Limb (tissue), 2 donors: Measurements from ENCODE around the gene BCKDK.
"Not testable (repeated sequence)": the region's sequence is repeated elsewhere in the genome, so short reads cannot be mapped to it uniquely, and the experiment has no call there.

Experiments used
- DNase-seq, 2 donors: peaks; one replicate each; pipeline ENCODE4 v3.0.0-alpha.2; 2016; ENCODE audit errors: extremely low spot score in 2 of 2

The BCKDK gene

DNA sequence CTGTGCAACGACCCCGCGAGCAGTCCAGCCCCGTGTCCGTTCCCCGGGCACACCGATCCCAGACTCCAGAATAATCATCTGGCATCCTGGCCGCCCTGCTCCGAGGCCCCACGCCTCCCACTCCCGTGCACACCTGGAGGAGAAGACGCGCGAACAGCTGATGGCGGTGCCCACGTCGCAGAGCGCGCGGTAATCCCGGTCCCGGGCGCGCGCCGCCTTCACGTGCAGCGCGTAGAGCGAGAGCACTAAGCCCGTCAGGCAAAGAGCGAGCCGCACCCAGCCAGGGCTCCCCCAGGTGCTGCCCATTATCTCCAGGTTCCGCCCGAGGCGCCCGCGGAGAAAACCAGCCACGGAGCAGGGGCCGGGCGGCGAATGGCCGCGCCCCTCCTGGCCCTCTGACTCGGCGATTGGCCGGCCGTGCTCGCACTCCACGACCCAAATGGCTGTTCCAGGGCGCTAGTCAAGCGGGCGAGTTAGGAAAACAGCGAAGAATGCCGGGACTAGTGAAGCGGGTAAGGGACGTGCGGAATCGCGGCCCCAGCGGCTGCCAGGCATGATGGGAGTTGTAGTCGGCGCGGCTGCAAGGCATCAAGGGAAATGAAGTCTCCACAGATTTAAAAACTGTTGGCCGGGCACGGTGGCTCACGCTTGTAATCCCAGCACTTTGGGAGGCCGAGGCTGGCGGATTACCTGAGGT lies 13.6 kb upstream of the BCKDK start, which contains the start of gene VKORC1:
Gene VKORC1, minus strand, starts transcription at position 374 of the 697 bp plus-strand sequence. Its CDS starts 68 bp downstream, at position 306.
- peak; percentile 90 to 92 for DNase-seq

DNA sequence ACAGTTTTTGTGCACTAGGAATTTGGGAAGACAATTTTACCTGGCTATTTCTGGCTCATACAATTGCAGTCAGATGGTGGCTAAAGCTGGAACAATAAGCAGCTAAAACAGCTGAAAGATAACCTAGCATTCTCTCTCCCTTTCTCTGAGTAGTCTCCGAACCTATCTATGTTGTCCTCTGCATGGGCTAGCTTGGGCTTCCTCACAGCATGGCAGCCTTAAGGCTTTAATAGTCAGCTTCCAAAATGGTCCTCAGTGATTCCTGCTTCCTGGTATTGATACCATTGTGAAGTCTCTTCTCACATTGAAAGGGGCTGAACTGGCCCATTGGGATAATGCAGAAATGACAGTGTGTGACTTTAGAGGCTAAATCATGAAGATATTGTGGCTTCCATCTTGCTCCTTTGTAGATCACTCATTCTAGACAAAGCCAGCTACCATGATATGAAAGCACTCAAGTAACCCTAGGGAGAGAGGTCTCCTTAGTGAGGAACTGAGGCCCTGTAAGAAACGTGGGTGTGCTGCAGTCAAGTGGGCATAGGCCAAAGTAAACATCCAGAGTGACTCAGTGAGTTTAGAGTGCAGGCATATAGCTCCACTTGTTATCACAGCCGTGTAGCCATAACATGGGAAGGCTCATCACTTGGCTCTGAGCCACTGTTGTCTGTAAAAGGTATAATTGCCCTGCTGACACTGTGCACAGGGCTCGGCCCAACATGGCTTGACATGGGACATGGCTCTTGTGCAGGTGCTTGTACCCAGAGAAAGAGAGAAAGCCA lies 8.1 kb upstream of the BCKDK start:
- no peak for DNase-seq

DNA sequence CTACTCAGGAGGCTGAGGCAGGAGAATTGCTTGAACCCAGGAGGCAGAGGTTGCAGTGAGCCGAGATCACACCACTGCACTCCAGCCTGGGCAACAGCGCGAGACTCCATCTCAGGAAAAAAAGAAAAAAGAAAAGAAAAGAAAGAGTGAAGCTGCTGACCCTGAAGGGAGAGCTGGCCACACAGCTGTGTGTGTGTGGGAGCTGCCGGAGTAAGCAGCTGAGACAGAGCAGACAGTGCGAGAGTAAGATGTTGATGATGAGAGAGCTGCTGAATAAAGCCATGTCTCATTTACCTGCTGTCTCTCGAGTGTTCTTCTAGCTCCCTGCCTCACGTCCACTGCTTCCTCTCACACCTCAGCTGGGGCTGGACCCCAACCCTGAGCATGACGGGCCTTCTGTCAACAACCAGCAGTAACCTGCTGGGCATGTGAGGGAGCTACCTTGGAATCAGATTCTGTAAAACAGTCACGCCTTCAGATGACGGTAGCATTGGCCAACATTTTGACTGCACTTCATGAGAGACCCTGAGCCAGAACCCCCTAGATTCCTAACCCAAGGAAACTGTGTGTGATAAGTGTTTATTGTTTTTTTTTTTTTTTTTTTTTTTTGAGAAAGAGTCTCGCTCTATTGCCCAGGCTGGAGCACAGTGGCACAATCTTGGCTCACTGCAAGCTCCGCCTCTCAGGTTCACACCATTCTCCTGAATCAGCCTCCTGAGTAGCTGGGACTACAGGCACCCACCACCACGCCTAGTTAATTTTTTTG lies 7.1 kb upstream of the BCKDK start:
- DNase-seq = not testable (repeated sequence)

DNA sequence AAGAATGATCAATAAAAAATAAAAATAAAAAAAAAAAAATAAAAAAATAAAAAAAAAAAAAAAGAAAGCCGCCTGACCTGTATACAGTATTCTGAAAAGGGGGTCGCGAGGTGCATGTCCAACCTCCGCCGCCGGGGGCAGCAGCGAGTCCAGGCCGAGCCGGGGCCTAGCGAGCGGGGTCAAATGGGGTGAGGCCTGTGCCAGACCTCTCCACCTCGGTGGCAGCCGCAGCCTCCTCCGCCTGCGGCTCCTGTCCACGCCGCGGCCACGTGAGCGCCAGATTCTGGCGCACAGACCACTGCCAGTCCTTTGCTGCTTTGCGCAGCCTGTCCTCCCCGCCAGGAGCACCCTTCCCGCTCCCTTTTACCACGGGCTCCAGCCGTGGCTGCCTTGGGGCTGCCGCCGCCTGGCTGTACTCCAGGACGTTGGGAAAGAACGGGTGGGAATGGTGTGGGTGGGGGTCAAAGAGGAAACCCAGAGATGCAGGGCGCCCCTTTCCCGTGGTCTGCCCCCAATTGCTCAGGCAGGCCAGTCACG lies 2.4 kb upstream of the BCKDK start:
- DNase-seq = peak; percentile 36 to 86

DNA sequence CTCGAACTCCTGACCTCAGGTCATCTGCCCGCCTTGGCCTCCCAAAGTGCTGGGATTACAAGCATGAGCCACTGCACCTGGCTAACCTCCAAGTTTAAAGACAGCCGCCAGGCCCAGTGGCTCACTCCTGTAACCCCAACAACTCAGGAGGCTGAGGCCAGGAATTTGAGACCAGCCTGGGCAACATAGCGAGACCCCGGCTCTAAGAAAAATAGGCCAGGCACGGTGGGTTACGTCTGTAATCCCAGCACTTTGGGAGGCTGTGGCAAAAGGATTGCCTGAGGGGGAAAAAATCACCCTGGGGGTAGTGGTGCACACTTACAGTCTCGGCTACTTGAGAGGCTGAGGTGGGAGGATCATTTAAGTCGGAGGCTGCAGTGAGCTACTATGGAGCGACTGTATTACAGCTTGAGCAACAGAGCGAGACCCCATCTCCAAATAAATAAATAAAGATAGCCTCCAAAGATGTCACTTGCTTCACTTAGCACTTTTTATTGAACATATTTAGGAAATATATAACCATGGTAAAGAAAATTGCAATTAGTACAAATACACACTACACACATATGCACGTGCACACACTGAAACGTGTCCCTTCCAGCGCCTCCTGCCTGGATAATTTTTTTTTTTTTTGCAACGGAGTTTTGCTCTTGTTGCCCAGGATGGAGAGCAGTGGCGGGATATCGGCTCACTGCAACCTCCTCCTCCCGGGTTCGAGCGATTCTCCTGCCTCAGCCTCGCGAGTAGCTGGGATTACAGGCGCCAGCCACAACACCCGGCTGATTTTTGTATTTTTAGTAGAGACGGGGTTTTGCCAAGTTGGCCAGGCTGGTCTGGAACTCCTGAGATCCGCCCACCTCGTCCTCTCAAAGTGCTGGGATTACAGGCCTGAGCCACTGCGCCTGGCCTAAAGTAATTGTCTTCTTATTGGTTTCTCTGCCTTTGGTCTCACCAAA lies 1.4 kb upstream of the BCKDK start:
- DNase-seq = no peak

DNA sequence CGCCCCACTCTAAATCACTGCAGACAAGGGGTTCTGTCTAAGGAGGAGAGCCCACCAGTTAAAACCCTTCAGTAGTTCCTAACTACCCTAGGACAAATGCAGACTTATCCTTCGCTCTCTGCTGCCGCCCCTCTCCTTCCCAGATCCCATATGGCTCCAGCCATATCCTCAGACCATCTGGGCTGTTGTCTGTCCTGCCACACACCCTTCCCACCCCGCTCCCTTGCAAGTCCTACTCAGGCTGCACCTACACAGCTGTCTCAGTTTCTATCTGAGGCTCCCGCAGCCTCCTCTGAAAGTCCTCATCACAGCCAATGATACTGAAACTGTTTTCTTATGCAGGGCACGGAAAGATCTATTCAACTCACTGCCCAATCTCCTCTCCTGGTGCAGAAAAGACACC lies 720 bp upstream of the BCKDK start:
- no peak for DNase-seq

DNA sequence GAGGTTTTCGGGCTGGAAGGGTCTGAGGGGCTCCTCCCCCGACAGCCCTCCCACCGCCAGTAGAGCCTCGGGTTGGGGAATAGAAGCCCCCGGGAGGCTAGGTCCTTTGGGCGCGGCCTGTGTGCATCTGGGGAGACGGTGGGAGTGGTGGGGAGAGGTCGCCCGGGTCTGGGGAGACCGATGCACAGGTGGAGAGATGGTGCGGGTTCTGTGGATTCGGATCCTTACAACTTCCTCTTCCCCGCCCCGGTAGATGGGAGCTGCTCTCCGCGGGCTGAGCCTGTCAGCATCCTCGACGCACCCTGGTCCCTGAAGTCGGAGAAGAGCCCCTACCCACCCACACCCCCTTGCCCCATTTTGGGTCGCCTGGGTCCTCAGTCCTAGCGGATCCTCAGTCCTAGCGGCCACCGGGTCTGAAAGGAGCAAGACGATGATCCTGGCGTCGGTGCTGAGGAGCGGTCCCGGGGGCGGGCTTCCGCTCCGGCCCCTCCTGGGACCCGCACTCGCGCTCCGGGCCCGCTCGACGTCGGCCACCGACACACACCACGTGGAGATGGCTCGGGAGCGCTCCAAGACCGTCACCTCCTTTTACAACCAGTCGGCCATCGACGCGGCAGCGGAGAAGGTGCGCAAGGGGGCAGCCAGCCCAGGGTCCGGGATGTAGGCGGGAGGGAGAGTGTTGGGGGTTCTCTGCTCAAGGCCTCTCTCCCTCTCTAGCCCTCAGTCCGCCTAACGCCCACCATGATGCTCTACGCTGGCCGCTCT lies 790 bp downstream of the BCKDK start:
- DNase-seq = no peak

DNA sequence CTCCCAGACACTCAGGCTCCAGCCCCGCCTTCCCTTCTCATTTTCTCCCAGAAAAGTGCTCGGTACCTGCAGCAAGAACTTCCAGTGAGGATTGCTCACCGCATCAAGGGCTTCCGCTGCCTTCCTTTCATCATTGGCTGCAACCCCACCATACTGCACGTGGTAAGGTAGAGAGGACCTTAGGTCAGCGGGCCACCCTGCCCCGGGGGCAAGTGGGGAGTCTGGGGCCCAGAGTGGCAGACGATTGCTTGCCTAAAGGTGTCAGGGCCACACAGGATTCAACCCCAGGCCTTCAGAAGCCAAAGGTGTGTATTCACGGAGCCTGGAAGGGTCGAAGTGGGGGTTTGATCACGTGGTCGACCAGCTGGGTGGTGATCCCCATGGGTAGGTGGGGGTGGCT lies 1.4 kb downstream of the BCKDK start:
- no peak for DNase-seq

DNA sequence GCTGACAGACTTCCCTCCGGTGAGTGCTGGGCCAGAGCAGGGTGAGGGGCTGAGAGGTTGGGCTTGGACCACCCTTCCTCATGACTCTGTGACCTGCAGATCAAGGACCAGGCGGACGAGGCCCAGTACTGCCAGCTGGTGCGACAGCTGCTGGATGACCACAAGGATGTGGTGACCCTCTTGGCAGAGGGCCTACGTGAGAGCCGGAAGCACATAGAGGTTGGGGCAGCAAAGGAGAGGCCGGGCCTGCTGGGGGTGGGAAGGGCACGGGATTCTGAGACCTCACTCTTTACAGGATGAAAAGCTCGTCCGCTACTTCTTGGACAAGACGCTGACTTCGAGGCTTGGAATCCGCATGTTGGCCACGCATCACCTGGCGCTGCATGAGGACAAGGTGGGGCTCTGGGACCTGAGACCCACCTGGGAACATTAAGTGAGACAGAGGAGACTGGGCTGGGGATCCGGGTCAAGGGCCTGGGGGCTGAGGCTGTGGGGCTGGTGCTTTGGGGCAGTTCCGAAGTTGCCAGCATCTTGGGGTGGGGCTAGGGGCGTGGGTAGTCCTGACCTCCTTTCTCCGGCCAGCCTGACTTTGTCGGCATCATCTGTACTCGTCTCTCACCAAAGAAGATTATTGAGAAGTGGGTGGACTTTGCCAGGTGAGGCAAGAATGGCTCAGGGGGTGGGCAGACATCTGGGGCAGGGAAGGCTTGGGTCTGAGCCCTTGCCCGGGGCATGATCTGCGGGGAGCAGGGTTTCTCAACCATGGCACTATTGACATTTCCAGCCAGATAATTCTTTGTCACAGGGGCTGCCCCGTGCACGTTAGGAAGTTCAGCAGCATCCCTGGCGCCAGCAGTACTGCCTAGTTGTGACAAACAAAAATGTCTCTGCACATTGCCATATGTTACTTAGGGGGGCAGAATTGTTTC lies 2.2 kb downstream of the BCKDK start:
- no peak for DNase-seq

DNA sequence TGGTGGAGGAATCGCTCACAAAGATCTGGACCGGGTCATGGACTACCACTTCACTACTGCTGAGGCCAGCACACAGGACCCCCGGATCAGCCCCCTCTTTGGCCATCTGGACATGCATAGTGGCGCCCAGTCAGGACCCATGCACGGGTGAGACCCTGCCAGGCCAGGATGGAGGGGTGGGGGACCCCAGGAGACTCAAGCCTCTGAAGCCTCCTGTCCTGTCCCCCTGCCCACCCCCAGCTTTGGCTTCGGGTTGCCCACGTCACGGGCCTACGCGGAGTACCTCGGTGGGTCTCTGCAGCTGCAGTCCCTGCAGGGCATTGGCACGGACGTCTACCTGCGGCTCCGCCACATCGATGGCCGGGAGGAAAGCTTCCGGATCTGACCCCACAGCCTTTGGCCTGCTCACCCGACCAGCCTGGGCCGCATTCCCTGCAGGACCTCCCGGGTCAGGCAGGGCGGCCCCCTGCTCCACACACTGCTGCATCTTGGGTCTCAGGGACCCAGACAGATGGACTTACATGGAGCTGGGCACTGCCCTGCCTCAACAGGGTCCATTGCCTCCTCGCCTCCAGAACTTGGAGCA lies 3.8 kb downstream of the BCKDK start:
- no peak for DNase-seq

DNA sequence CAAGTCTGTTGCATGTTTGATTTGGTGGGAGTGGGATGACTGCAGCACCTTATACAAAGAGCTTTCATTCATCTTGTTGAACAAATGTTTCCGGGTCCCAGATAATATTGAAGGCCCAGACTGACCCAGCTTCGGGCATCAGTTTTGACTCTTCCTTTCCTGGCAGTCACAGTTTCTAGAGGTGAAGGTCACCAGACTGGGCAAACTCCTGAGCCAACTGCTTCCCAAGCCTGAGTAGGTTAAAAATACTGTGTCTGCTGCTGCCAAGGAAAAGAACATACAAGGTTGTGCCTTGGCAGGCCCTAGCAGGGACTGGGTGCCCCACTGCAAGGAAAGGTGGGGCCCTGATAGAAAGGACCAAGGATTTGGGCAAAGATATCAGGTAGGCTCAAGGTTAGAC lies 4.5 kb downstream of the BCKDK start:
- no peak for DNase-seq

DNA sequence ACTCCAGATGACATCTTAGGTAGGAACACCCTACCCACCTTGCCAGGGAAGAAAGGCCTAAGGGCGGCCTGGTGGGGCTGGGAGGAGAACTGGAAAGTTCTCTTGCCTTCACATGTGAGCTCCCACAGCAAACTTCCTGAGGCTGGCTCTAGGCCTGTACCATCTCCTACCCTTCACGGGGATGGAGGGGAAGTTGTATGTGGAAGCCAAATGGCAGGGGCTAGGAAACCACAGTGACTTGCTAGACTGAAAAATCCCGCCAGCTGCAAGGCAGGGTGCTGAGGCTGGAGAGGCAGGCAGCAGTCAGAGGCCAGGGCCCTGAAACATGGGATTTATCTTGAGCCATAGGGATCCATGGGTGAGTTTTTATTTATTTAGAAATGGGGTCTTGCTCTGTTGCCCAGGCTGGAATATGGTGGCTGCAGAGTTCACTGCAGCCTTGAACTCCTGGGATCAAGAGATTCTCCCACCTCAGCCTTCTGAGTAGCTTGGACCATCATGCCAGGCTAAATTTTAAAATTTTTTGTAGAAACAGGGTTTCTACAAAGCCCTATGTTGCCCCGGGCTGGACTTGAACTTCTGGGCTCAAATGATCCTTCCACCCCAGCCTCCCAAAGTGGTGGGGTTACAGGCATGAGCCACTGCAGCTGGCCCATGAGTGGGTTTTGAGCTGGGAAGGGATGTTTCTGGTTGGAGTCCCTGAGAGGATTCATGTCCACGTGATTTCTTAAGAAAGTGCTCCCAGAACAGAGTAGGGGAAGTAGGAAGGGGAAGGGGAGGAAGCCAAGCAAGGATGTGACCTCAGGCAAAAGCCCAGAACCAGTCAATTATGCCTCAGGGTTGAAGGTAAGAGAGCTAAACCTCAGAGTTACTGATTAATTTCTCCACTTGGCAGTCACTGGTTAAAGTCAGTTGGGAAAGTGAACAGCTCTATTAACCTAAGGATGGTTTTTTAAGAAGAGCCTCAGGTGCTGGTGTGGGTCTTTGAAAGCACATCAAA lies 5.2 kb downstream of the BCKDK start:
- DNase-seq = no peak

DNA sequence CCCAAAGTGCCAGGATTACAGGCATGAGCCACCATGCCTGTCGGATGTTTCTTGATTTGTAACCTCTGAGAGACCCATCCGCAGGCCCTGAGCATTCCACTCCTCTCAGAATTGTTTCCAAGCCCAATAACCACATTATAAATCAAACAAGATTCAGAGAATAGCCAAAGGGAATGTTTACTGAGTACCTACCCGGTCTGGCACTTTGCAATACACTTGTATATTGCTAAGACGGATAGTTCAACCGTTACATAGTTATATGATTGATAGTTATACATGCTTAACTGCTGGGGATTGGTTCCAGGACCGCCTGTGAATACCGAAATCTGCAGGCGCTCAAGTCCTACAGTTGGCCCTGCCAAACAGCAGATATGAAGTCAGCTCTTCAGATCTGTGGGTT lies 6.3 kb downstream of the BCKDK start:
- DNase-seq = no peak

DNA sequence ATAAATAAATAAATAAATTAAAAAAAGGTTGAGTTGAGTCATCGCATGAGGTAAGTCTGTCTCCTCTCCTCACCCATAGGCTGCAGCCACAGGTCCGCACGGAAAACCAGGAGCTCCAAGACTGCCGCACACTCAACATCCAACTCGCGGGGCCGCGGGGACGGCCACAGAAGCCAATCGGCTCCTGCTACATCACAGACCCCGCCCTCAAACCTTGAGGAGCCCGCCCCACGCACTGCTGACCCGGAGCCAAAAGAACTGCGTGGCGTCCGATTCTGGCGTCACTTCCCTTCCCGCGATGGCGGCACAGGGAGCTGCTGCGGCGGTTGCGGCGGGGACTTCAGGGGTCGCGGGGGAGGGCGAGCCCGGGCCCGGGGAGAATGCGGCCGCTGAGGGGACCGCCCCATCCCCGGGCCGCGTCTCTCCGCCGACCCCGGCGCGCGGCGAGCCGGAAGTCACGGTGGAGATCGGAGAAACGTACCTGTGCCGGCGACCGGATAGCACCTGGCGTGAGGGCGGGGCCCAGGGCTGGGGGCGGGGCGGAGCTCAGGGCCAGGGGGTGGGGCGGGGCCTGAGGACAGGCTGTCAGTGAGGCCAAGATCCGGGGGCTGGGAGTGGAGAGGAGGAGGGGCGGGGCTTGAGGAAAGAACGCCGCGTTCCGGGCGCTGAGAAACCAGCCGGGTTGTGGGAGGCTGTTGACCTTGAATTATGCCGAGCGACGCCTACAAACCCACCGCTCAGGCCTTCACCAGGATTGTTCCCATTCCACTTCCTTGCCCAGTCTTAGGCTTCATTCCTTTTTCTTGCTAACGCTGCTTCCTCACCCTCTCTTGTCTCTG lies 9.4 kb downstream of the BCKDK start, which contains the start of gene KAT8:
Gene KAT8, plus strand, starts transcription at position 281 of the 839 bp plus-strand sequence. Its CDS starts 18 bp downstream, at position 299.
- DNase-seq = peak; percentile 99

DNA sequence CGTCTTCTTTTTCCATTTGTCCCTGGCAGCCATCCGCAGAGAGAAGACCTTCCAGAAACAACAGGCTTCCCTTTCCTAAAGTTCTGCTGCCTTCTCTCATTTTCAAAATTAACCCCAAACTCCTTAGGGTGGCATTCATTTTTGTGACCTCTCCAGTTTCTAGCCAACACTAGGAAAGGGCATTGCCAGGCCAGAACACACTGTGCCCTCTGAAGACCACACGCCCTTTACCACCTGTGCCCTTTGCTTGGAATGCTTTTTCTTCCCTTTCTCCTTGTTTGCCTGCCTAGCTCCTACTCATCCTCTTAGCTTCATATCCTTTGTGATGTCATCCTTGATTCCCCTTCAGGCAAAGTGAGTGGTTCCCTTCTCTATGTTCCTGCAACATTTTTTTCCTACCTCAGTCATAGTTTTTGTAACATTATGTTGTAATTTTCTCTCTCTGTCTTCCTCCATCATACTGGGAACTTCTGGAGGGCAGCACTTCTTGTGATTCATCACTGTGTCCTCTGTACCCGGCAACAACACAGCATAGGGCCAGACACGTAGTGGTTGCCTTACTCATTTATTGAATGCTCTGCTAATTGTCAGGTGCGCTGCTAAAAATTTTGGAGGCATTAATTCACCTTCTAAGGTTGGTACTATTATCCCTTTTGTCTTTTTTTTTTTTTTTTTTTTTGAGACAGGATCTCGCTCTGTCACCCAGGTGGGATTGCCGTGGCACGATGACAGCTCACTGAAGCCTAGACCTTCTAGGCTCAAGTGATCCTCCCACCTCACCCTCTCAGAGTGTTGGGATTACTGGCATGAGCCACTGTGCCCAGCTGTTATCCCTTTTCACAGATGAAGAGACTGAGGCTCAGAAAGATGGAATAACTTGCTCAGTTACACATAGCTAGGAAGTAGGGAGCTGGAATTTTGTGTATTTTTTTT lies 10.3 kb downstream of the BCKDK start:
- DNase-seq = no peak
